WTC11 (cell line): Measurements from ENCODE around the gene EIF4G1. TPM values are rescaled to one million over a fixed set of nuclear protein-coding genes. Genes with fewer than 3 reads are reported as not detected.
A peak's percentile ranks its signal among the peaks of the same experiment; 100 is the strongest.

Experiments used
- ATAC-seq: fragments of 200-7000 bp; cut with Tn5 transposase; 2 replicates; pipeline ENCODE4 v1.10.0; 2021; ENCODE audit warnings: mild to moderate bottlenecking, moderate library complexity
- CTCF ChIA-PET: fragments of 300-600 bp; sonication (Branson Sonifier 250); formaldehyde crosslinking; loops from one replicate; lab custom pipeline; 2021; ENCODE audit warnings: antibody characterized with exemption; lab: Charles Lee
- POLR2A ChIA-PET: fragments of 350-600 bp; sonication (Branson Sonifier 250); formaldehyde crosslinking; loops from one replicate; lab custom pipeline; 2021; ENCODE audit warnings: antibody characterized with exemption; lab: Charles Lee
- DNase-seq: peaks from one replicate; pipeline ENCODE4 v3.0.0; 2021; ENCODE audit warnings: low spot score
- H3K27ac Mint-ChIP-seq: 2 replicates; pipeline ENCODE4 v1.8.0; 2021; ENCODE audit warnings: mixed read lengths
- H3K27me3 Mint-ChIP-seq: 2 replicates; pipeline ENCODE4 v1.8.0; 2021; ENCODE audit warnings: low read depth, mild to moderate bottlenecking, moderate library complexity, mixed read lengths
- H3K36me3 Mint-ChIP-seq: 2 replicates; pipeline ENCODE4 v1.8.0; 2021; ENCODE audit warnings: mixed read lengths
- H3K4me1 Mint-ChIP-seq: 2 replicates; pipeline ENCODE4 v1.8.0; 2022; ENCODE audit warnings: mixed read lengths
- H3K4me3 Mint-ChIP-seq: 2 replicates; pipeline ENCODE4 v1.8.0; 2021; ENCODE audit warnings: mild to moderate bottlenecking, moderate library complexity, mixed read lengths
- H3K9me3 Mint-ChIP-seq: 2 replicates; pipeline ENCODE4 v1.8.0; 2021; ENCODE audit warnings: mixed read lengths
- AFF4 ChIP-seq: sonication (generic); formaldehyde crosslinking; IDR thresholded peaks from 2 replicates; pipeline ENCODE4 v1.8.1; 2023; ENCODE audit warnings: mild to moderate bottlenecking, missing genetic modification reagents, borderline replicate concordance
- ATF2 ChIP-seq: sonication (generic); formaldehyde crosslinking; IDR thresholded peaks from 2 replicates; pipeline ENCODE4 v1.8.1; 2022; ENCODE audit warnings: low read depth, missing genetic modification reagents, borderline replicate concordance
- CTCF ChIP-seq: fragments of 200-600 bp; IDR thresholded peaks from 2 replicates; pipeline ENCODE4 v1.8.0; 2022; ENCODE audit warnings: antibody characterized with exemption
- ESRRA ChIP-seq: sonication (generic); formaldehyde crosslinking; IDR thresholded peaks from 2 replicates; pipeline ENCODE4 v1.8.1; 2022; ENCODE audit warnings: mild to moderate bottlenecking, missing genetic modification reagents, borderline replicate concordance
- FOXJ3 ChIP-seq: sonication (generic); formaldehyde crosslinking; IDR thresholded peaks from 2 replicates; pipeline ENCODE4 v1.9.0; 2021; ENCODE audit warnings: missing genetic modification reagents, mild to moderate bottlenecking, borderline replicate concordance
- HMGA2 ChIP-seq: fragments of 250-450 bp; sonication (Bioruptor Pico); IDR thresholded peaks from 2 replicates; pipeline ENCODE4 v1.4.0; 2021; ENCODE audit warnings: mild to moderate bottlenecking, moderate library complexity
- PREB ChIP-seq: sonication (generic); formaldehyde crosslinking; IDR thresholded peaks from 2 replicates; pipeline ENCODE4 v1.8.1; 2022; ENCODE audit warnings: mild to moderate bottlenecking, missing genetic modification reagents, moderate library complexity, borderline replicate concordance
- RORB ChIP-seq: fragments of 250-450 bp; sonication (Bioruptor Pico); IDR thresholded peaks from 2 replicates; pipeline ENCODE4 v1.9.0; 2021; ENCODE audit warnings: mild to moderate bottlenecking
- TCF7 ChIP-seq: sonication (generic); formaldehyde crosslinking; IDR thresholded peaks from 2 replicates; pipeline ENCODE4 v1.8.0; 2022; ENCODE audit warnings: mild to moderate bottlenecking, low read depth, missing genetic modification reagents, moderate library complexity
- USF2 ChIP-seq: sonication (generic); formaldehyde crosslinking; IDR thresholded peaks from 2 replicates; pipeline ENCODE4 v1.8.1; 2023; ENCODE audit warnings: mild to moderate bottlenecking, missing genetic modification reagents, moderate library complexity
- ZNF232 ChIP-seq: sonication (generic); formaldehyde crosslinking; IDR thresholded peaks from 2 replicates; pipeline ENCODE4 v1.8.0; 2022; ENCODE audit warnings: mild to moderate bottlenecking, missing genetic modification reagents
- ZNF317 ChIP-seq: sonication (generic); formaldehyde crosslinking; IDR thresholded peaks from 2 replicates; pipeline ENCODE4 v1.8.1; 2023; ENCODE audit warnings: low read depth, mild to moderate bottlenecking, moderate library complexity, missing genetic modification reagents, borderline replicate concordance
- ZNF396 ChIP-seq: fragments of 250-450 bp; sonication (Bioruptor Pico); IDR thresholded peaks from 2 replicates; pipeline ENCODE4 v1.8.0; 2021; ENCODE audit warnings: mild to moderate bottlenecking, moderate library complexity, borderline replicate concordance
- total RNA-seq: library from RNA; stranded (reverse); gene quantifications from 3 replicates; pipeline ENCODE4 v1.2.3, GENCODE V29; 2021

The EIF4G1 gene
- total RNA-seq, 1 experiment from 2014 or later = 557 TPM

- ChIA-PET POLR2A (interaction anchor here (0.6 to 1.1 kb wide), 2 partner anchors 43 to 202 kb away, joined by 3 to 4 read pairs; no protein-coding TSS in a partner anchor), CTCF (interaction anchor here (0.6 to 2.1 kb wide), 4 partner anchors 23 to 516 kb away, joined by 3 to 11 read pairs (median 9); partner anchors contain the start of gene CAMK2N2)
- Mint-ChIP-seq H3K27me3 (peaks cover 10% of the 10 kb centered on the region), H3K36me3 (no peaks in the 10 kb centered on the region), H3K4me1 (peaks cover 5% of the 10 kb centered on the region; the same call in 1 of the 2 replicates), H3K27ac (no peak overlapping the region), H3K4me3 (no peak overlapping the region), H3K9me3 (no peaks in the 10 kb centered on the region)
- DNase-seq (no peak), ATAC-seq (no peak)
- TF ChIP-seq HMGA2 = no peak
- no peak for TF ChIP-seq RORB (CRISPR knock-in tag)
- TF ChIP-seq ZNF232 = no peak
- TF ChIP-seq PREB = no peak
- no peak for TF ChIP-seq TCF7 (CRISPR knock-in tag)
These were observed 30.7 kb upstream of the EIF4G1 start for GRCh38 chr3:184283681-184284080.

- TF ChIP-seq AFF4 (CRISPR knock-in tag) (no peak), CTCF (peak; percentile 26; the same call in 1 of the 2 replicates)
- DNase-seq (peak; percentile 80), ATAC-seq (peak; percentile 90)
- Mint-ChIP-seq H3K9me3 (no peaks in the 10 kb centered on the region), H3K27ac (no peak overlapping the region), H3K4me3 (no peak overlapping the region), H3K27me3 (peaks cover 6% of the 10 kb centered on the region), H3K4me1 (peaks cover 5% of the 10 kb centered on the region; the same call in 1 of the 2 replicates), H3K36me3 (no peaks in the 10 kb centered on the region)
- CTCF ChIA-PET = interaction anchor here (0.5 to 2.1 kb wide), 9 partner anchors 9 to 380 kb away, joined by 3 to 11 read pairs (median 3); partner anchors contain the start of genes CAMK2N2 and ECE2
- POLR2A ChIA-PET = interaction anchor here (1.1 kb wide), 1 partner anchor 44 kb away, joined by 4 read pairs; no protein-coding TSS in a partner anchor
These were observed 29.7 kb upstream of the EIF4G1 start for GRCh38 chr3:184284696-184285095.

- Mint-ChIP-seq H3K4me3 (no peak overlapping the region), H3K4me1 (peaks cover 5% of the 10 kb centered on the region; the same call in 1 of the 2 replicates), H3K27me3 (no peaks in the 10 kb centered on the region; the same call in 1 of the 2 replicates), H3K27ac (no peak overlapping the region), H3K36me3 (no peaks in the 10 kb centered on the region), H3K9me3 (no peaks in the 10 kb centered on the region)
- ATAC-seq (peak; percentile 76), DNase-seq (peak; percentile 88)
- CTCF ChIA-PET = interaction anchor here (0.5 to 2.2 kb wide), 30 partner anchors 8 to 394 kb away, joined by 3 to 18 read pairs (median 4); partner anchors contain the start of genes ABCC5, ABCF3, CAMK2N2 and EEF1AKMT4
- TF ChIP-seq FOXJ3 (CRISPR knock-in tag) = no peak
- TF ChIP-seq ZNF396 = no peak
- TF ChIP-seq ATF2 = no peak
- no peak for TF ChIP-seq ESRRA (CRISPR knock-in tag)
- no peak for TF ChIP-seq ZNF317 (CRISPR knock-in tag)
- TF ChIP-seq USF2 (CRISPR knock-in tag) = no peak
- TF ChIP-seq CTCF = peak; percentile 52
- POLR2A ChIA-PET = interaction anchor here (0.5 to 0.7 kb wide), 2 partner anchors 71 to 115 kb away, joined by 3 read pairs; no protein-coding TSS in a partner anchor
These were observed 24.9 kb upstream of the EIF4G1 start for GRCh38 chr3:184289426-184289938.
